HG02642 (cell line): ENCODE measurements around the gene ADGRV1.
"Not testable (repeated sequence)": the region's sequence is repeated elsewhere in the genome, so short reads cannot be mapped to it uniquely, and the experiment has no call there.

Experiments used
- ATAC-seq: cut with Tn5 transposase; IDR thresholded peaks from one replicate; pipeline ENCODE4 v1.9.1; 2021; ENCODE audit warnings: mild to moderate bottlenecking; ENCODE audit not compliant: unreplicated experiment, poor library complexity

Gene ADGRV1

DNA sequence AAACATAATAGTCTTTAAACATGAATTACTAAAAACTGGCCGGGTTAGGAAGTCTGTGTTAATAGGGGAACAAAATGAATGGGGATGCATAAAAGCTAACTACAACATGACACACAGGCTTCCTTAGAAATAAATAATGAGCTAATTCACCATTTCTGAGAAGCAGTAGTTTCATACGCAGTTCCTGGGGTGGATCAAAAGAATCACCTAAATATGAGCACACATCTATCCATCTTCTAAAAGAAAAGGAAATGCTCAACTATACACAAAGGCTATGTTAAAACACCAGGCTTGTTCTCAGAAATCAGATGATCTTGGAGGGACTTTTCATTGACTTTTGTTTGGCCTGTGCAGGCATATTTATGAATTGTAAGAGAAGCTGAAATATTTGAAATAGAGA lies 451.5 kb downstream of the ADGRV1 start:
- ATAC-seq = no peak

DNA sequence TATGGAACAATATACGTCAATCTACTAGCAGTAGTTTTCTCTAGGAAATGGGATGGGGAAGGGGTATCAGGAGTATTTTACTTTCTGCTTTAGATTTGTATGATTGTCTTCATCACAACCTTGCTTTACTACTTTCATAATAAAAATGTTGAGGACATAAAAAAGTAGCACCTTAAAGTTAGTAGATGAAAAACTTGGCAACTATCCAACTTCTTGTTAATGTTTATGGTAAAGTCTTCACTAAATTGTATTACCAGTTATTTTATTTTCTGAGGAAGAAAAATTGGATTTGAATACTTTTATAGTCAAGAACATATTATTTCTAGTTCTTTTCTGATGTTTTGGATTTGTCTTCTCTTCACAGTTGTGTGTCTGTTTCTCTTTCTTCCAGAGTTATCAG lies 452.4 kb downstream of the ADGRV1 start:
- no peak for ATAC-seq

DNA sequence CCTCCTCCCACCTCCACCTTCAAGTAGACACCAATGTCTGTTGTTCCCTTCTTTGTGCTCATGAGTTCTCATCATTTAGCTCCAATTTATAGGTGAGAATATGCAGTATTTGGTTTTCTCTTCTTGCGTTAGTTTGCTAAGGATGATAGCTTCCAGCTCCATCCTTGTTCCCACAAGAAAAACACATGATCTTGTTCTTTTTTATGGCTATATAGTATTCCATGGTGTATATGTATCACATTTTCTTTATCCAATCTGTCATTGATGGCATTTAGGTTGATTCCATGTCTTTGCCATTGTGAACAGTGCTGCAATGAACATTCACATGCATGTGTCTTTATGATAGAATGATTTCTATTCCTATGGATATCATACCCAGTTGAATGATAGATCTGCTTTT lies 454.3 kb downstream of the ADGRV1 start:
- ATAC-seq = not testable (repeated sequence)

DNA sequence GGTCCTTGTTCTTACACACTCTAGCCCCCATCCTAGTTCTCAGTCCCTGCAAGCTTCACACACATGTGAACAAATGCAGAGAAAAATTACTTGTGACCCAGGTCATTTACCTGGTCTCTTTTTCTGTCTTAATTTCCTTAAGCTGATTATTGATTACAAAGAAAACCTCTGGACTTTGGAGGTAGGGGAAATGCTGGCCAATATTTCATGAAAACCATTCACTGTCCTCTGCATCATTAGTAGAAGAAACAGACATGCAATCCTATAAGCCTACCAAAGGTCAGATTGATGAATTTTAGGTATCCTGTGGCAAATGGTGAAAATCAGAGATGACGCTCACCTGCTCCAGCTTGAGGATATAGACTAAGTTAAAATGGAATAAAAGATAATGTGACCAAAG lies 457.7 kb downstream of the ADGRV1 start:
- ATAC-seq = no peak

DNA sequence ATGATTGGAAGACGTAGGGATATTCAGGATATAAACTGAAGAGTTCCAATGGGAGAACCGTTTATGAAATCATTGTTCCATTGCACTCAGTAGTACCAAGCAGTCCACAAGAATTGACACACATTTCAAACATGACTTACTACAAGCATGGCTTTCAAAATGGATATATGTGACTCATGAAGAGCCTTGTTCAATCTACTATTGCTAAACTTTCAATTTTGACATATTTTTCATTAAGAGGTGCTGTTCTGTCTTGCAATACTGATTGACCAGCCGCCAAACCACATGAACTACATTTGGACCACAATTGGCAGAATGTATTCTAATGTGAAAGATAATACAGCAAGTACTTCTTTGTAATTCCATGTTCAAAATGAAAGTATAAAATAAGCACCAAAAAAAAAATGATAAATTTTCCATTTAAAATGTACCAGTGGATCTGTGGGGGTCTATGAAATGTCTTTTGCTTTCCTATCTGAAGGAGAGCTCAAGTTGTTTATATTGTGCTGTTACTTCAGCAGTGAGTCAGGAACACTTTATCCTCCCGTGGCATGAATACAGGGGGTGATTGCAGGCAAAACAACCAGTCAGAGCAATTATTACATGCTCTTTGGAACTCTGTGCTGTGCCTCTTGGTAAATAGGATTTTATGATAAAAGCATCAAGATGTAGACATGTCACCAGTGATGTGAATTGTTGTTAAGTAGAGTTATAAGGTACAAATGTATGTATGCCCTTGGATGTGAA lies 458.5 kb downstream of the ADGRV1 start:
- no peak for ATAC-seq

DNA sequence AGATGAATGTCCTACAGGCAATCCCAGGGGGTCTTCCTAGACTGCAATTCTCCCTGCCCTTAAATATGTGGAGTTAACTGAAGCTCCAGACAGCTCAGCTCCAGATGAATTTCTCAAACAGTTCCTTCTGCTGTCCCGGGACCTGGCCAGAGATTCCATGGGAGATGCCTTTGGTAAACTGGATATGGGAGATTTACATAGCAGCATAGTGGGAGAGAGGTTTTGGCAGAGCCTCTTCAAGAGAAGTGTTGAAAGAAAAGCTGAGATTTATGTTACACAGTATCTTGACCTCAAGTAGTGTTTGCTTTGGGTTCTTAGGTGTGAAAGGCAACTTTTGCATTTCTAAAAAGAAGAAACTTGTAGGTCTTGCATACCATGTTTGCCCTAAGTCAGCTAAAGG lies 459.6 kb downstream of the ADGRV1 start:
- no peak for ATAC-seq

DNA sequence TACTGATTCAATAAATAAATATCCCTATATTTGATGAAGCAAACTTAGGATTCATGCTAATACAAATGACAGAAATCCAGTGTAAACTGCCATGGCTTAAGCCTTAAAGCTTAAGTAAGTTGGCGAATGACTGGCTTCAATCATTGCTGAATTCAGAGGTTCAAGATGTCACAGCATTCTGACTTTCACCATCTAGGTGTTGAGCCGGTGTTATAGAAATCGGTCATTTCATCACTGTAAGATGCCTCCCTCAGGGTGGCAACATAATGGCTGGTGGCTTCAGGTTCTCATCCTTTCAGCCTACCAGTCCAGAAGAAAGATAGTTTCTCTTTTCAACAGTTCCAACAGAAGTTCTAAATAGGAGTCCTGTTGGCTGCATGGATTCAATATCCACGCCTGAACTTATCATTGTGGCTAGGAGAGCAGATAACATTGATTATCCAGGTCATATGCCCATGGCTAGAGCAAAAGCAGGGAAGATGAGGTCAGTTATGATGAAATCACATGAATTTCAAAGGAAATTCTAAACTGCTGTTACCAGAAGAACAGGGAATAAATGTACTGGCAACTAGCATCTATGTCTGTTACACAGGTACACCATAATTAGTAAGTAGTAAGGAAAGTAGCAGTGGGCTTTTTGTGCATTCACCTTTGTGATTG lies 460.2 kb downstream of the ADGRV1 start:
- no peak for ATAC-seq

DNA sequence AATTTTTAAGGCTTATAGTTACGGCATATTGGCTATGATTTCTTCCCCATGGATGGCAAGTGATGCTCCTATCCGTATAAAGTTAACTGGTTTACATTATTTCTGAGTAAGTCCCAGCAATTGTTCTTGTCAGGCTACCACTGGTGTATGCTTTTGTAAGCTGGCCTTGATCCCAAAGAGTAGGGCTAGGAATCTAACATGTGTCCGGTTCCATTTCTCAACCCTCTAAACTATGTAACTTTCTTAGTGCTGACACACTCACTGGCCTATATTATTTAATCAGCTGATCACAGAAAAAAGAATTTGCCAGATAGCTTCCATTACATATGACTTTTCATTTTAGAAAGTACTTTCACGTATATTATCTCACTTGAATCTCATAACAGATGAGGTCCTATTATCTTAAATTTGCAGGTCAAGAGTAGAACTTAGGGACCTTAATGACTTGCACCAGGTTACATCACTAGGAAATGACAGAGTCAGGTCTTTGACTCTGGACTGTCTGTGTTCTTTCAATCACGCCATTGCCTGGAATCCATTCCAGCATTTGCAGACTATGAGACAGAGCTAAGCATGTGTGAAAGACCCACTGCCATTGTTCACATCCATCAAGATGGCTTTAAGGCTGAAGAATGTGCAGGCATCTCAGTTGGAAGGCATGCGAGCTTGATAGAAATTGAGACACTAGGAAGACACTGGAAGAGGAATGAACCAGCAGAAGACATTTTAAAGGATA lies 461.6 kb downstream of the ADGRV1 start:
- no peak for ATAC-seq

DNA sequence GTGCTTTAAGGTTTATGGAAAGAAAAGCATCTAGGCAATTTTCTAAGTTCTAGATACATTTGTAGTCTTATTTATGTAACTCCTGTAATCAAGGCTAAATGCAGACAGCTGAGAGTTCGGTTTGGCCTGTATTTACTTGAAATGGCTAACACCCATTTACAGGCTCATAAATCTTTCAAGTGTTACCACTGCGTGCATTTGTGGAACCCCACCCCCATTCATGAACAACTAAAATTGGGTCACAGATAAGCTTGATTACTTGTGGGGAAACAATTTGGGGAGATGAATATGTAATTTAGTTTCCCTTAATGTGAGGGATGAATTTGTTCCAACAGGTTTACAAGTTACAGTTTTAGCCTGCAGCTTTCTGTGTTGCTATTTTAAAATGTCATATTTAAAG lies 463.9 kb downstream of the ADGRV1 start:
- no peak for ATAC-seq

DNA sequence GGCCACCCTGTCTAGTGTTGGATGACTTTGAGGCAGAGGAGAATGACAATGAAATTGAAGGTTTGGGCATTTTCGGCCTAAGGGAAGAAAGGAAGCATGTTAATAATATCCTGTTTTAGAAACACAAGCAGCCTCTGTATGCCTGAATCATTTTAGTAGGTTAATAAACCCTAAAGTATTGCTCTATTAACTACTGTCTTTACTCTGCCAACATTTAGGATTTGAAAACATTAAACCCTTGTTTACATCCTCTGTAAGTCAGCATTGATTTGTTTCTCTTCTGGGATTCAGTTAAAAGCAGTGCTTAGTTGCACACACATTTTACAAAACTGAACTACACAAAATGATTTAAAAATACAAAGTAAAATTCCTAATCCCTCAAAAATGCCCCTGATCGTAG lies 465.6 kb downstream of the ADGRV1 start:
- ATAC-seq = no peak

DNA sequence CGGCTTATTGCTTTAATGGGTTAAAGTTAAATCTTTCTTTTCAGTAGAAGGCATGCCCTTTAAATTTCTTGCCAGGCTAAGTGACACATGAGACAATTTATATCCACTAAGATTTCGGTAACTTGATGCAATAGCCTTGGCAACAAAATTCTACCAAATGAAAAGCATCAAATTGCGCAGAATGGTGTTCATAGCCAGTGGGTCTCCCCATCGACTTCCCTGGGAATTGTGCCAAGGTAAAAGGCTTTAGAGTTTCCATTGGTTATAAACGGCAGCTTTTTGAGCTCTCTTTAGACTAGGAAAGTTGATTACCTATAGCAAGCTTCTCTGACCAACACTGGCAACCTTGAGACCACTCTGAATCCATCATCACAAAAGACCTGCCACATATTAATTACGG lies 466.1 kb downstream of the ADGRV1 start:
- ATAC-seq = no peak

DNA sequence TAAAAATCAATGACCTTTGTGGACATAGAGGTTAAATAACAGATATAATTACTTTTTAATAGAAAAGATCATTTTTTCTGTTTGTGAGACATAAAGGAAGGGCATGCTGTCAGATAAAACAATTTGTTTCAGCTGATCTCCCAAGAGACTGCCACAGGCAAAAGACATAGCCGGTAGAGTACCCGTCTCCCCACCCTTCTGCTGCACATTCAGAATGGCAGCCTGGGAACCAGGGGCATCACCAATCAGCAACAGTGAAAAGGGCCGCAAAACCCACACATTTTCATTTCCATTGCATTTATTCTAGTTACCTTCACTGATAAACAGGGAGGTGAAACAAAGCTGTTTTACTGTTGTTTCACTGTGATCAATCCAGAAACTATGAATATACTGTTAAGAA lies 466.9 kb downstream of the ADGRV1 start:
- no peak for ATAC-seq

DNA sequence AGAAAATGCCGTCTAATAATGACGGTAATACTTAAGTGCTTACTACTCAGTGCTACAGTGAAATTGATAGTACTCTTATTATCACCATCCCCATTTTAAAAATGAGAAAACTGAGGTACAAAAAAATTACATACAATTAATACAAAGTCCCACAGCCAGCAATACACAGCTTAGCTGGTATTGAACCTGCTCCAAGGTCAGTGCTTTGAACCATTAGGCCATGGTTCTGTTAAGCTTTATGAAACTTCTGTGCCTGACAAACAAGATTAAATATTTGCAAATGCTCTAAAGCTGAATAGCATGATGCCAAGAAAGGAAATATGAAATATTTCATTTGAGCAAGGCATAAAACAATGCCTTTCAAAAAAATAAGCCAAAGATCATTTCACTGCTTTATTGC lies 467.4 kb downstream of the ADGRV1 start:
- no peak for ATAC-seq

DNA sequence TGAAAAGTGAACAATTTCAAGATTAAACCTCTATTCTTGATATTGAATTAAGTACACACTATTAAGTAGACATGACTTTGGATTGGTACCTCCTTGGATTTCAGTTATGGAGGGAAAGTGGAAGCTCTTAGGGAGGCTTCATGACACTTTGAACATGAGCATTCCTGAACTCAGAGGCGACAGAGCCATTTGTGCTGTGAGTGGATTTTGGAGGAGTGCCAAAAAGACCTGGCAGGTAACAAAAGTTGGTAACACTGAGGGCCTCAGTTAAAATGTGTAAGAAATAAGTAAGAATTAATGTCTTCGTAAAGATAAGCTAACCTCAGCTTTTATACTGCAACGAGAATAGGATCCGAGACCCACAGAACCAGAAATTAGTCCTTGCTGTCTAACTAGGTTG lies 467.9 kb downstream of the ADGRV1 start:
- ATAC-seq = no peak

DNA sequence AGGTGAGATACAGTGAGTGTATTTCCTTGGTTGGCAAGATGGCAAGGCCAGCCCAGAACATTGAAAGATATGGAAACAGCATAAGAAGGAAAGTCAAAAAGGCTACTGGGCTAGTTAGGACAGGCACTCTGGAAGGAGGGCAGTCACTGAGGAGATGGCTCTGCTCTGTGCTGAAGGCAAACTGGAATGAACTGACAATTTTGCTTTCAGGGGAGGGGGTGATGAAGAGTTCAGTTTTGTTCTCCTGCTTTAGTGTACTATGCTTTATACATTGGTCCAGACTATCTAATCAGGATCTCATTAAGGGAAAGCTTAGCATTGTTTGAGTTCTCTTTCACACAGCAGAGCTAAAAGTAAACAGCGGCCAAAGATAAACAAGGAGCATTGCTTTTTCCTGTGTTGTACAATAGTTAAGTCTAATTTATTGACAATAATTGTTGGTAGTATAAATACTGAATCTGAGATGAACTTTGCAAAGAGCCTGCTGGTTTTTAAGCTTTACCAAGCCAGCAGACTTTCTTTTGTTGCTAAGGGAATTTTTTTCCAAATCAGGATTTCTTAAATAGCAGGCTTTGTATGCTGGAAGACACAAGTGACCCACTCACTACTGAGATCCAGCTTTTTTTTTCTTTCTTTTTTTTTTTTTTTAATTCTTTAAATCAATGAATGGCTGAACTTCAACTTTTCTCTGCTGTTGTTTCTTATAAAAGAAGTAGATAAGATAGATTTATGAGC lies 469.0 kb downstream of the ADGRV1 start:
- no peak for ATAC-seq

DNA sequence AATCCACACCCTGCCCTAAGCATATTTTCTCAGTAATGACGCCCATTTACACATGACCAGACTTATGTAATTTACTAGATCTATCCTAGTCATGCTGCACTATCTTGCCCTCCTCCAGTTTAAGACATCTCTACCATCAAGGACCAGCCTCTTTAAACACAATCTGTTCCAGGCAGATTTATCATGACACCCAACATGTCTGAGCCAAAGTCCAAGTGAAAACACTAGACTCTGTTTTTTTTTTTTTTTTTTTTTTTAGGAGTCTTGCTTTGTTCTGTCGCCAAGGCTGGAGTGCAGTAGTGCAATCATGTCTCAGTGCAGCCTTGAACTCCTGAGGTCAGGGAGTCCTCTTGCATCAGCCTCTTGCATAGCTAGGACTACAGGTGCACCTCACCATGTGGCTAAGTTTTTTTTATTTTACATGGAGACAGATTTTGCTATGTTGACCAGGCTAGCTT lies 469.9 kb downstream of the ADGRV1 start:
- no peak for ATAC-seq

DNA sequence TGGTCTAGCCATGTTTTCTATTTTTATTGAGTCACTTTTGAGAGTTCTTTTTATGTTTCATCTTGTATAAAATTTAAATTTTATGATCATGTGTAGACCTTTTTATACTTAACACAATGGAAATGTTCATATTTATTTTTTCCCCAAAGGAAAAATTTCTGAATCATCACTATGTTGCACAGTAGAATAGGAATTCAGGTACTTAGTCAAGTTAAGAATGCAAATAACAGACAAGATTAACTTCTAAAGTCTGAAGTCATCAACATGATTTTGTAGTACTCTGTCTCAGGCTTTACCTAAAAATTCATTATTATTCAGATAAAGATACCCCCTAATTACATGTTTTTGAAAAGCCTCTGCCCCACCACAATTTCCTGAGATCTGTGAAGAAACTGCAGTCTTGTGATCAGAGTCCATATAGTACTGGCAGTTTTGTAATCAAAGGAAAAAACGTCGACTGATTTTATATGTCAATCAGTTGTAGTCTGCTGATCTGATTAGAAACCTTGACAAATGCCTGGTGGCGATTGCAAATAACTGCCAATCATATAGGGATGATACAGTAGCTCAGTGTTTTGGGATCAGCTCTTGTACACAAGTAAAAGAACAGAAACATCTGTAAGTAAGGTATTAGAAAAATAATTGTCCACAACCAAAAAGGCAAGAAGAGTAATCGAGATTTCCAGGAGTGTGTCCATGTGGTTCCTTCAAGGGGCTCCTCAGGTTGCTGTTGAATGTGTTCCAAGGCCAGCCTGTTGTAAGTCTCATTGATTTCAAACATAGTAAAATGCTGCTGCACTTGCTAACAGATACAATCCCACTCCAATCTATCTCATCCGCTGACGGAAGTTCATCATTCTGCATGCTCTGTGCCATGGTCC lies 472.2 kb downstream of the ADGRV1 start:
- no peak for ATAC-seq

DNA sequence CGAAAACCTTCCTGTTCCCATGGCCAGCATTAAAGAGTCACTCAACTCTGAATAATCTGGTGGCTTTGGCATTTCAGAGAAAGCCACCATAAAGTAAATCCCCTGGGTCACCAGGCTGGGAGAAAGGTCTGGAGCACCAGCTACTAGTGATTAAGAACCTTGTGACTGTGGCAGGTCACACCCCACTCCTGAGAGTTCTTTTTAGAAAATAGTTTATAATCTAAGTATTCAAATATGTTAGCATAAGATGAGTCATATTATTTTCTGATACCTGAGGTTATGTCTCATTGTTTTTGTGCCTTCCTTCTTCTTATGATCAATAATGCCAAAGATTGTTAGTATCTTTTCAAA lies 472.8 kb downstream of the ADGRV1 start:
- ATAC-seq = no peak

DNA sequence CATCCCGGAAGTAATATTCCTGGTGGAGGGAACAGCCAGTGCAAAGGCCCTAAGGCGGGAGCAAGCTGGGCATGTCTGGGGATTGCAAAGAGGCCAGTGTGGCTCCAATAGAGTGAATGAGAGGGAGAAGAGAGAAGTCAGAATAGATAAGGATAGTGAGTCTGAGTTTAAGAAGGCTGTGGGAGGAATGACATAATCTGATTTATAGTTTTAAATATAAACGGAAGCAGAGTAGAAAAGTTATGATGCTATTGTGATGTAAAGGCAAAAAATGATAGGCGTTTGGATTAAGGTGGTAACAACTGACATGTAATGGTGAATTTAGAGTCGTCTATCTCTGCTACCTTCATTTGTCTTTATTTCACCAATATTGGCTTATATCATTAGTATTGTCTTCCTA lies 473.5 kb downstream of the ADGRV1 start:
- ATAC-seq = no peak

DNA sequence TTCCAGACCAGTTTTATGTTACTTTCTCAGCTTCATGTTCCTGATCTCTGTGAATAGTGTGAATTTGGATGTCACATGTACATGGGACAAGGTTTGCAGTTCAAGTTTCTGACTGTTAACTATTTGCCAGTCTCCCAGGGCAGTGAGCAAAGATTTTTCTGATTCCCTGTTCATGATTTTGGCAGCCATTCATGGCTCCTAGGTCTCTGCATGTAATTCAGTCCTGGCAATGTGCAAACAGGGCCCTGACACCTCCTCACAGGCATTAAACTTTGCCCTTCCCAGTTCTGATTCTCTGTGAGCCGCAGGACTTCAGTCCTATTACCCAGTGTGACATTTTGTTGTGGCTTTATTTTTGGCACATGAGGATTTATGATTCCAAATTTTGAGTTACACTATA lies 474.8 kb downstream of the ADGRV1 start:
- ATAC-seq = no peak
